ENCODE measurements around the gene WNT3A.
"Not testable (repeated sequence)": the region's sequence is repeated elsewhere in the genome, so short reads cannot be mapped to it uniquely, and the experiment has no call there.

The WNT3A gene

GRCh38 chr1:228012555-228012954 lies 5.8 kb downstream of the WNT3A start:
- H3K4me3 Mint-ChIP-seq, result no peak overlapping the region
- H3K4me1 Mint-ChIP-seq (ENCODE audit: low read depth in 2 of 2), result peaks cover 7 to 8% of the 10 kb centered on the region in 2 donors
- H3K9me3 Mint-ChIP-seq, result no peaks in the 10 kb centered on the region
- H3K27ac Mint-ChIP-seq, result no peak overlapping the region
- peaks cover 38% of the 10 kb centered on the region in 2 donors for H3K27me3 Mint-ChIP-seq
- ATAC-seq (replicated peaks) (no peak), DNase-seq (no peak)
- no peaks in the 10 kb centered on the region for H3K36me3 Mint-ChIP-seq (ENCODE audit: insufficient read depth)

GRCh38 chr1:228013131-228013934 lies 6.5 kb downstream of the WNT3A start:
- H3K36me3 Mint-ChIP-seq (ENCODE audit: insufficient read depth), result no peaks in the 10 kb centered on the region
- H3K4me3 Mint-ChIP-seq, result no peak overlapping the region
- DNase-seq (no peak), ATAC-seq (replicated peaks) (no peak)
- H3K4me1 Mint-ChIP-seq (ENCODE audit: low read depth in 2 of 2), result peaks cover 7 to 8% of the 10 kb centered on the region in 2 donors
- no peaks in the 10 kb centered on the region for H3K9me3 Mint-ChIP-seq
- H3K27me3 Mint-ChIP-seq, result peaks cover 36 to 37% of the 10 kb centered on the region in 2 donors
- H3K27ac Mint-ChIP-seq, result no peak overlapping the region

GRCh38 chr1:228013935-228014930 lies 7.4 kb downstream of the WNT3A start:
- peaks cover 28% of the 10 kb centered on the region in 2 donors for H3K27me3 Mint-ChIP-seq
- no peak overlapping the region for H3K4me3 Mint-ChIP-seq
- no peak overlapping the region for H3K27ac Mint-ChIP-seq
- no peaks in the 10 kb centered on the region for H3K9me3 Mint-ChIP-seq
- DNase-seq (no peak), ATAC-seq (replicated peaks) (no peak)
- no peaks in the 10 kb centered on the region for H3K36me3 Mint-ChIP-seq (ENCODE audit: insufficient read depth)
- peaks cover 6 to 8% of the 10 kb centered on the region in 2 donors for H3K4me1 Mint-ChIP-seq (ENCODE audit: low read depth in 2 of 2)

GRCh38 chr1:228015276-228016180 lies 8.7 kb downstream of the WNT3A start:
- no peak overlapping the region for H3K4me3 Mint-ChIP-seq
- no peak overlapping the region for H3K27ac Mint-ChIP-seq
- no peak for ATAC-seq (replicated peaks)
- peaks cover 15 to 16% of the 10 kb centered on the region in 2 donors for H3K27me3 Mint-ChIP-seq
- peaks cover 0 to 3% of the 10 kb centered on the region in 2 donors for H3K4me1 Mint-ChIP-seq (ENCODE audit: low read depth in 2 of 2)
- peaks cover 2% of the 10 kb centered on the region for H3K36me3 Mint-ChIP-seq (ENCODE audit: insufficient read depth)
- DNase-seq, result no peak
- H3K9me3 Mint-ChIP-seq, result no peaks in the 10 kb centered on the region

GRCh38 chr1:228016181-228016510 lies 9.3 kb downstream of the WNT3A start:
- Mint-ChIP-seq H3K27ac (no peak overlapping the region), H3K4me3 (no peak overlapping the region), H3K9me3 (no peaks in the 10 kb centered on the region), H3K27me3 (peaks cover 9 to 11% of the 10 kb centered on the region in 2 donors), H3K4me1 (ENCODE audit: low read depth in 2 of 2) (no peaks in the 10 kb centered on the region), H3K36me3 (ENCODE audit: insufficient read depth) (peaks cover 3% of the 10 kb centered on the region)
- no peak for DNase-seq
- ATAC-seq (replicated peaks), result no peak

GRCh38 chr1:228016653-228017355 lies 10.0 kb downstream of the WNT3A start:
- H3K4me3 Mint-ChIP-seq, result no peak overlapping the region
- no peak overlapping the region for H3K27ac Mint-ChIP-seq
- peaks cover 5 to 9% of the 10 kb centered on the region in 2 donors for H3K27me3 Mint-ChIP-seq
- no peaks in the 10 kb centered on the region for H3K9me3 Mint-ChIP-seq
- peaks cover 3% of the 10 kb centered on the region for H3K36me3 Mint-ChIP-seq (ENCODE audit: insufficient read depth)
- no peak for ATAC-seq (replicated peaks)
- no peak for DNase-seq
- H3K4me1 Mint-ChIP-seq (ENCODE audit: low read depth in 2 of 2), result no peaks in the 10 kb centered on the region

- Mint-ChIP-seq H3K27me3 (peaks cover 5 to 9% of the 10 kb centered on the region in 2 donors), H3K9me3 (no peaks in the 10 kb centered on the region), H3K27ac (no peak overlapping the region), H3K4me3 (no peak overlapping the region), H3K4me1 (ENCODE audit: low read depth in 2 of 2) (no peaks in the 10 kb centered on the region), H3K36me3 (ENCODE audit: insufficient read depth) (peaks cover 3% of the 10 kb centered on the region)
- DNase-seq, result no peak
- ATAC-seq (replicated peaks), result no peak
Measured at GRCh38 chr1:228017356-228018124, 10.7 kb downstream of the WNT3A start.

- Mint-ChIP-seq H3K36me3 (ENCODE audit: insufficient read depth) (peaks cover 3% of the 10 kb centered on the region), H3K4me1 (ENCODE audit: low read depth in 2 of 2) (no peaks in the 10 kb centered on the region)
- DNase-seq, result no peak
Measured at GRCh38 chr1:228018125-228018398, 11.3 kb downstream of the WNT3A start.

GRCh38 chr1:228018961-228019721 lies 12.3 kb downstream of the WNT3A start:
- H3K9me3 Mint-ChIP-seq, result no peaks in the 10 kb centered on the region
- ATAC-seq (replicated peaks) (no peak), DNase-seq (no peak)
- peaks cover 0 to 7% of the 10 kb centered on the region in 2 donors for H3K27me3 Mint-ChIP-seq
- no peak overlapping the region for H3K4me3 Mint-ChIP-seq
- no peak overlapping the region for H3K27ac Mint-ChIP-seq
- H3K36me3 Mint-ChIP-seq (ENCODE audit: insufficient read depth), result peaks cover 3% of the 10 kb centered on the region
- no peaks in the 10 kb centered on the region for H3K4me1 Mint-ChIP-seq (ENCODE audit: low read depth in 2 of 2)

More at GRCh38 chr1:228018125-228018398, 11.3 kb downstream of the WNT3A start:
- no peak for ATAC-seq (replicated peaks)
- Mint-ChIP-seq H3K9me3 (no peaks in the 10 kb centered on the region), H3K27ac (no peak overlapping the region), H3K27me3 (peaks cover 6% of the 10 kb centered on the region in 2 donors), H3K4me3 (no peak overlapping the region)

GRCh38 chr1:228019722-228020083 lies 12.9 kb downstream of the WNT3A start:
- not testable (repeated sequence) for H3K27ac Mint-ChIP-seq; H3K4me3 Mint-ChIP-seq; H3K9me3 Mint-ChIP-seq; H3K27me3 Mint-ChIP-seq; ATAC-seq (replicated peaks); H3K4me1 Mint-ChIP-seq (ENCODE audit: low read depth in 2 of 2); H3K36me3 Mint-ChIP-seq (ENCODE audit: insufficient read depth); DNase-seq

GRCh38 chr1:228020686-228021354 lies 14.0 kb downstream of the WNT3A start:
- H3K9me3 Mint-ChIP-seq, result no peaks in the 10 kb centered on the region
- H3K4me1 Mint-ChIP-seq (ENCODE audit: low read depth in 2 of 2), result no peaks in the 10 kb centered on the region
- H3K36me3 Mint-ChIP-seq (ENCODE audit: insufficient read depth), result peaks cover 3% of the 10 kb centered on the region
- no peak for DNase-seq
- no peak overlapping the region for H3K4me3 Mint-ChIP-seq
- peaks cover 0 to 7% of the 10 kb centered on the region in 2 donors for H3K27me3 Mint-ChIP-seq
- H3K27ac Mint-ChIP-seq, result no peak overlapping the region
- no peak for ATAC-seq (replicated peaks)
